Fibroblast of lung (primary cell): Measurements from ENCODE around the gene PTK7. TPM values are rescaled to one million over a fixed set of nuclear protein-coding genes. Genes with fewer than 3 reads are reported as not detected.

Experiments used
- DNase-seq, 2 donors: peaks; one replicate each; pipeline versions ENCODE4 v3.0.0 to v3.0.0-alpha.2; 2010; ENCODE audit warnings: low read depth in 2 of 2
- H2AFZ ChIP-seq: 2 replicates; pipeline ENCODE4 v1.5.1; 2012; ENCODE audit warnings: low read length, control low read depth, inconsistent platforms
- H3K27ac ChIP-seq: 2 replicates; pipeline ENCODE4 v1.5.1; 2011; ENCODE audit warnings: low read length, control low read depth; ENCODE audit not compliant: insufficient read depth
- H3K27me3 ChIP-seq: 2 replicates; pipeline ENCODE4 v1.5.1; 2011; ENCODE audit warnings: mild to moderate bottlenecking, low read length; ENCODE audit not compliant: control insufficient read depth, insufficient read depth
- H3K36me3 ChIP-seq: 2 replicates; pipeline ENCODE4 v1.5.1; 2011; ENCODE audit warnings: low read length; ENCODE audit not compliant: control insufficient read depth, insufficient read depth
- H3K4me1 ChIP-seq: 2 replicates; pipeline ENCODE4 v1.5.1; 2011; ENCODE audit warnings: low read length; ENCODE audit not compliant: control insufficient read depth, insufficient read depth; ENCODE audit errors: extremely low read depth
- H3K4me2 ChIP-seq: 2 replicates; pipeline ENCODE4 v1.5.1; 2011; ENCODE audit warnings: low read length, control low read depth; ENCODE audit not compliant: insufficient read depth; ENCODE audit errors: extremely low read depth
- H3K4me3 ChIP-seq, 4 experiments: fragments of 200-600 bp in 1 of 4; sonication (generic) in 1 of 4; replicated peaks in 1 of 4; 2 replicates each; pipeline ENCODE4 v1.5.1; 2011 to 2016; ENCODE audit warnings: low read length in 4 of 4, low read depth in 3 of 4, mild to moderate bottlenecking in 3 of 4, control low read depth in 2 of 4, inconsistent platforms in 1 of 4, mixed read lengths in 1 of 4; ENCODE audit not compliant: insufficient read depth in 1 of 4; ENCODE audit errors: control extremely low read depth in 1 of 4
- H3K79me2 ChIP-seq: 2 replicates; pipeline ENCODE4 v1.5.1; 2012; ENCODE audit warnings: mild to moderate bottlenecking, low read length, inconsistent platforms; ENCODE audit not compliant: control insufficient read depth, insufficient read depth
- H3K9ac ChIP-seq: 2 replicates; pipeline ENCODE4 v1.5.1; 2011; ENCODE audit warnings: mild to moderate bottlenecking, low read length, control low read depth; ENCODE audit not compliant: insufficient read depth
- H3K9me3 ChIP-seq: 2 replicates; pipeline ENCODE4 v1.5.1; 2012; ENCODE audit warnings: low read depth, low read length; ENCODE audit not compliant: control insufficient read depth, insufficient read depth
- H4K20me1 ChIP-seq: 2 replicates; pipeline ENCODE4 v1.5.1; 2011; ENCODE audit warnings: low read length; ENCODE audit not compliant: control insufficient read depth, insufficient read depth; ENCODE audit errors: extremely low read depth
- CTCF ChIP-seq, 2 donors: IDR thresholded peaks in 1 of 2; conservative IDR thresholded peaks in 1 of 2; 1 replicate in 1 of 2; 2 replicates in 1 of 2; pipeline ENCODE4 v1.5.1; 2011 to 2012; ENCODE audit warnings: low read length in 2 of 2, control low read depth in 1 of 2, inconsistent platforms in 1 of 2, low read depth in 1 of 2, mild to moderate bottlenecking in 1 of 2
- EZH2 ChIP-seq: IDR thresholded peaks from 2 replicates; pipeline ENCODE4 v1.5.1; 2012; ENCODE audit warnings: low read length, control low read depth, mild to moderate bottlenecking; ENCODE audit errors: missing control alignments
- polyA plus RNA-seq, 2 donors: library from polyadenylated mRNA; depleted of rRNA in 1 of 2; stranded (reverse) in 1 of 2; unstranded in 1 of 2; fragments of >200 nt; gene quantifications; 2 replicates each; pipeline ENCODE4 v1.2.1, GENCODE V29; 2011 to 2012; ENCODE audit warnings: missing spikeins in 1 of 2
- total RNA-seq: library from RNA; depleted of rRNA; stranded (reverse); fragments of >200 nt; gene quantifications from 2 replicates; pipeline ENCODE4 v1.2.1, GENCODE V29; 2014

PTK7 gene
- total and polyA plus RNA-seq, 2 donors (not counting 1 experiment from before 2014, with no cell fraction given): 145 to 149 TPM

- no peaks in the 10 kb centered on the region for H3K27me3 ChIP-seq
- no peaks in the 10 kb centered on the region for H4K20me1 ChIP-seq
- peaks cover 12% of the 10 kb centered on the region for H3K36me3 ChIP-seq
- no peak overlapping the region for H3K27ac ChIP-seq
- no peak overlapping the region for H2AFZ ChIP-seq
- H3K4me2 ChIP-seq: no peak overlapping the region
- H3K9me3 ChIP-seq: no peaks in the 10 kb centered on the region
- no peak overlapping the region for H3K4me3 ChIP-seq
- no peak for TF ChIP-seq CTCF (conservative IDR thresholded peaks at IDR 0.05 in 1 of 2, IDR thresholded peaks at IDR 0.05 in 1 of 2; ENCODE audit: low read depth in 1 of 2, low read length in 2 of 2)
- no peak for TF ChIP-seq EZH2
- no peaks in the 10 kb centered on the region for H3K4me1 ChIP-seq
- no peaks in the 10 kb centered on the region for H3K79me2 ChIP-seq
- H3K9ac ChIP-seq: no peak overlapping the region
- DNase-seq: no peak
These were observed 43.8 kb upstream of the PTK7 start for GRCh38 chr6:43032326-43032725.

- DNase-seq: no peak
- H3K4me1 ChIP-seq: no peaks in the 10 kb centered on the region
- no peaks in the 10 kb centered on the region for H3K79me2 ChIP-seq
- no peaks in the 10 kb centered on the region for H4K20me1 ChIP-seq
- peaks cover 18% of the 10 kb centered on the region for H3K36me3 ChIP-seq
- H3K27me3 ChIP-seq: no peaks in the 10 kb centered on the region
- no peak for TF ChIP-seq CTCF (conservative IDR thresholded peaks at IDR 0.05 in 1 of 2, IDR thresholded peaks at IDR 0.05 in 1 of 2; ENCODE audit: low read depth in 1 of 2, low read length in 2 of 2)
- TF ChIP-seq EZH2: no peak
- H3K9me3 ChIP-seq: no peaks in the 10 kb centered on the region
- no peak overlapping the region for H3K4me2 ChIP-seq
- H3K9ac ChIP-seq: no peak overlapping the region
- H3K4me3 ChIP-seq: no peak overlapping the region
- no peak overlapping the region for H2AFZ ChIP-seq
- no peak overlapping the region for H3K27ac ChIP-seq
These were observed 42.5 kb upstream of the PTK7 start for GRCh38 chr6:43033496-43034189.

GRCh38 chr6:43034190-43034525 lies 42.0 kb upstream of the PTK7 start:
- no peak for DNase-seq
- Histone ChIP-seq H4K20me1 (no peaks in the 10 kb centered on the region), H2AFZ (no peak overlapping the region), H3K9me3 (no peaks in the 10 kb centered on the region), H3K27me3 (no peaks in the 10 kb centered on the region), H3K9ac (no peak overlapping the region), H3K36me3 (peaks cover 20% of the 10 kb centered on the region), H3K4me3 (no peak overlapping the region), H3K79me2 (no peaks in the 10 kb centered on the region), H3K4me2 (no peak overlapping the region), H3K27ac (no peak overlapping the region), H3K4me1 (no peaks in the 10 kb centered on the region)
- no peak for TF ChIP-seq EZH2
- no peak for TF ChIP-seq CTCF (conservative IDR thresholded peaks at IDR 0.05 in 1 of 2, IDR thresholded peaks at IDR 0.05 in 1 of 2; ENCODE audit: low read depth in 1 of 2, low read length in 2 of 2)
